Cardiac fibroblast (primary cell): ENCODE results near the gene PAMR1.

Experiments used
- DNase-seq, 2 donors: peaks; one replicate each; pipeline versions ENCODE4 v3.0.0 to v3.0.0-alpha.2; 2010; ENCODE audit warnings: low read depth in 2 of 2
- H3K4me3 ChIP-seq, 2 donors: replicated peaks in 1 of 2; 1 replicate in 1 of 2; 2 replicates in 1 of 2; pipeline ENCODE4 v1.5.1; 2011; ENCODE audit warnings: low read depth in 2 of 2, low read length in 2 of 2, mild to moderate bottlenecking in 2 of 2, moderate library complexity in 1 of 2
- CTCF ChIP-seq: IDR thresholded peaks from one replicate; pipeline ENCODE4 v1.5.1; 2011; ENCODE audit warnings: low read depth, mild to moderate bottlenecking, low read length, inconsistent platforms

PAMR1 gene

GRCh38 chr11:35390737-35391682 is 134.4 kb downstream of the PAMR1 start:
- no peak for TF ChIP-seq CTCF
- no peak overlapping the region for H3K4me3 ChIP-seq
- DNase-seq, result peak; percentile 63 to 88

- no peak overlapping the region for H3K4me3 ChIP-seq
- no peak for DNase-seq
- TF ChIP-seq CTCF, result no peak
Observed at GRCh38 chr11:35389897-35390465, 135.4 kb downstream of the PAMR1 start.

GRCh38 chr11:35389112-35389511 is 136.3 kb downstream of the PAMR1 start:
- no peak for TF ChIP-seq CTCF
- DNase-seq, result no peak
- no peak overlapping the region for H3K4me3 ChIP-seq

GRCh38 chr11:35388061-35388460 is 137.4 kb downstream of the PAMR1 start:
- no peak for TF ChIP-seq CTCF
- DNase-seq, result no peak
- H3K4me3 ChIP-seq, result no peak overlapping the region

- H3K4me3 ChIP-seq, result no peak overlapping the region
- DNase-seq, result peak; percentile 22 to 27
- TF ChIP-seq CTCF, result no peak
Observed at GRCh38 chr11:35387111-35387982, 138.1 kb downstream of the PAMR1 start.

GRCh38 chr11:35383953-35384352 is 141.5 kb downstream of the PAMR1 start:
- no peak for DNase-seq
- no peak for TF ChIP-seq CTCF
- no peak overlapping the region for H3K4me3 ChIP-seq
